RWPE1 (cell line): ENCODE measurements around the gene SURF1.

Experiments used
- CTCF ChIA-PET: fragments of 350-600 bp; sonication (Branson Sonifier 250); formaldehyde crosslinking; extraction: SDS; loops from one replicate; lab custom pipeline; 2021; lab: Yijun Ruan, JAX
- POLR2A ChIA-PET: fragments of 400-600 bp; formaldehyde crosslinking; extraction: SDS; loops from one replicate; lab custom pipeline; 2020; ENCODE audit warnings: antibody characterized with exemption; ENCODE audit not compliant: low non-redundant PET; lab: Yijun Ruan, JAX
- DNase-seq: peaks from one replicate; pipeline ENCODE4 v3.0.0; 2012; ENCODE audit warnings: low spot score
- H3K27ac ChIP-seq: fragments of 450-650 bp; 2 replicates; pipeline ENCODE4 v1.5.1; 2017
- CTCF ChIP-seq: fragments of 450-650 bp; conservative IDR thresholded peaks from 2 replicates; pipeline ENCODE4 v1.5.1; 2017; ENCODE audit warnings: low read depth, mild to moderate bottlenecking

SURF1 gene

GRCh38 chr9:133348718-133349573, 7.3 kb downstream of the SURF1 start:
- DNase-seq: no peak
- ChIA-PET POLR2A (interaction anchor here (0.7 to 1.5 kb wide), 6 partner anchors 8 to 125 kb away, joined by 3 to 9 read pairs (median 4); partner anchors contain the start of genes SURF1, SURF2 and SURF6), CTCF (interaction anchor here (0.5 kb wide), 1 partner anchor 137 kb away, joined by 3 read pairs; no protein-coding TSS in a partner anchor)
- TF ChIP-seq CTCF: no peak
- H3K27ac ChIP-seq: peak overlapping the region; percentile 93

- TF ChIP-seq CTCF: no peak
- ChIA-PET CTCF (interaction anchor here (0.5 to 0.7 kb wide), 3 partner anchors 57 to 138 kb away, joined by 3 read pairs; no protein-coding TSS in a partner anchor), POLR2A (interaction anchor here (0.6 to 1.5 kb wide), 8 partner anchors 9 to 126 kb away, joined by 3 to 9 read pairs (median 4); partner anchors contain the start of genes STKLD1, SURF1, SURF2 and SURF6)
- DNase-seq: peak; percentile 97
- H3K27ac ChIP-seq: peak within 1 kb of the TSS; percentile 93
Observed at GRCh38 chr9:133347985-133348717, 8.1 kb downstream of the SURF1 start, which contains the start of the genes MED22 and RPL7A. Gene MED22 (minus strand): TSS chr9:133348131. CDS start chr9:133346662, 1,469 bp downstream. Gene RPL7A (plus strand): TSS chr9:133348218. CDS start chr9:133348244, 26 bp downstream.

GRCh38 chr9:133347515-133347984, 8.7 kb downstream of the SURF1 start:
- CTCF ChIA-PET: interaction anchor here (0.6 to 0.7 kb wide), 2 partner anchors 57 to 139 kb away, joined by 3 read pairs; no protein-coding TSS in a partner anchor
- TF ChIP-seq CTCF: no peak; the same call in 1 of the 2 replicates

GRCh38 chr9:133346021-133346785, 10.1 kb downstream of the SURF1 start:
- no peak for TF ChIP-seq CTCF
- POLR2A ChIA-PET: interaction anchor here (0.6 kb wide), 2 partner anchors 103 to 156 kb away, joined by 3 to 7 read pairs; no protein-coding TSS in a partner anchor
- DNase-seq: no peak
- H3K27ac ChIP-seq: peak overlapping the region; percentile 93
- CTCF ChIA-PET: interaction anchor here (0.6 to 1.1 kb wide), 5 partner anchors 11 to 141 kb away, joined by 3 to 6 read pairs (median 4); no protein-coding TSS in a partner anchor

More at GRCh38 chr9:133347515-133347984, 8.7 kb downstream of the SURF1 start:
- peak overlapping the region; percentile 93 for H3K27ac ChIP-seq
- DNase-seq: peak; percentile 67
- POLR2A ChIA-PET: interaction anchor here (0.6 to 1.5 kb wide), 6 partner anchors 9 to 41 kb away, joined by 3 to 9 read pairs (median 5); partner anchors contain the start of genes STKLD1, SURF1, SURF2 and SURF6

GRCh38 chr9:133345596-133345995, 10.7 kb downstream of the SURF1 start:
- TF ChIP-seq CTCF: no peak
- ChIA-PET POLR2A (no interaction called here), CTCF (interaction anchor here (0.6 to 1.1 kb wide), 3 partner anchors 12 to 142 kb away, joined by 3 to 5 read pairs (median 4); no protein-coding TSS in a partner anchor)
- H3K27ac ChIP-seq: peak overlapping the region; percentile 93
- no peak for DNase-seq
